Adrenal gland (tissue), 12 donors: ENCODE data around the gene MYBPHL. TPM values are rescaled to one million over a fixed set of nuclear protein-coding genes. Genes with fewer than 3 reads are reported as not detected.

Source experiments
- DNase-seq, 7 donors: peaks; one replicate each; pipeline ENCODE4 v3.0.0-alpha.2; 2019 to 2020
- H3K27ac ChIP-seq, 5 donors: fragments of 200-600 bp; sonication (generic) in 4 of 5; 1 replicate in 3 of 5; 2 replicates in 2 of 5; pipeline versions ENCODE4 v1.5.1 to v1.8.0; 2016 to 2020; ENCODE audit warnings: mild to moderate bottlenecking in 1 of 5
- H3K27me3 ChIP-seq: fragments of 200-600 bp; 2 replicates; pipeline ENCODE4 v1.8.0; 2021
- H3K36me3 ChIP-seq, 2 donors: fragments of 200-600 bp; replicated peaks in 1 of 2; 1 replicate in 1 of 2; 2 replicates in 1 of 2; pipeline versions ENCODE4 v1.5.1 to v1.8.0; 2018 to 2022
- H3K4me1 ChIP-seq, 2 donors: fragments of 200-600 bp; replicated peaks in 1 of 2; 1 replicate in 1 of 2; 2 replicates in 1 of 2; pipeline versions ENCODE4 v1.5.1 to v1.8.0; 2018 to 2021
- H3K4me3 ChIP-seq, 4 donors: fragments of 200-600 bp; sonication (generic) in 3 of 4; one replicate each; pipeline ENCODE4 v1.5.1; 2016 to 2018
- H3K9me3 ChIP-seq, 3 donors: fragments of 200-600 bp; sonication (generic) in 1 of 3; replicated peaks in 1 of 3; 1 replicate in 2 of 3; 2 replicates in 1 of 3; pipeline versions ENCODE4 v1.5.1 to v1.8.0; 2016 to 2021
- CTCF ChIP-seq, 6 experiments: fragments of 450-650 bp in 4 of 6; fragments of 200-600 bp in 2 of 6; sonication (generic) in 1 of 6; IDR thresholded peaks; 1 replicate in 5 of 6; 2 replicates in 1 of 6; pipeline versions ENCODE4 v1.5.1 to v1.8.0; 2016 to 2021; ENCODE audit warnings: antibody characterized with exemption in 6 of 6, mild to moderate bottlenecking in 2 of 6, moderate library complexity in 1 of 6
- POLR2A ChIP-seq, 2 donors: fragments of 450-650 bp; IDR thresholded peaks; one replicate each; pipeline ENCODE4 v1.6.1; 2017; ENCODE audit warnings: antibody characterized with exemption in 2 of 2, mild to moderate bottlenecking in 2 of 2, moderate library complexity in 1 of 2
- WGBS, 4 donors: extraction: QIAGEN DNeasy Blood & Tissue Kit in 2 of 4; methylation state at CpG; one replicate each; pipeline versions ENCODE4 v1.1.5 to v1.1.7; 2013 to 2017; 5-methylcytosine and 5-hydroxymethylcytosine counted together
- intact Hi-C, 2 donors: fragments of 100-400 bp; cut with DNase I; formaldehyde crosslinking; loops; one replicate each; pipeline versions ENCODE4 v1.14.1 to v1.15.0; 2022 to 2023
- polyA plus RNA-seq, 3 donors: library from polyadenylated mRNA; stranded (reverse); fragments of 200-250 nt in 2 of 3; fragments of 350-450 nt in 1 of 3; fragmentation: Illumina TruSeq in 1 of 3; extraction: RNeasy Lipid Tissue Mini Kit (QIAGEN cat#74804) in 1 of 3; gene quantifications; one replicate each; pipeline ENCODE4 v1.2.3, GENCODE V29; 2013 to 2014
- total RNA-seq, 9 donors: library from RNA; depleted of rRNA in 4 of 9; stranded (reverse); fragments of >200 nt in 4 of 9; fragments of 120-200 nt in 1 of 9; fragmentation: NEBNext Ultra II Directional in 1 of 9; extraction: Animal tissue kit (Norgen Biotek cat#: 25700) in 1 of 9; gene quantifications; one replicate each; pipeline versions ENCODE4 v1.1.0 to v1.2.4, GENCODE V29; 2013 to 2023
- donor health status: healthy with polysubstance abuse.
- donor health status: Bipolar disorder and iron deficiency.
- donor health status: DM: yes; HTN: yes; CAD: no.
- donor health status: DM: no; HTN: no; CAD: no.
- donor health status: DM: no; HTN: no; CAD: no.
- donor health status: DM: yes; HTN: yes; CAD: no.

Gene MYBPHL
- total and polyA plus RNA-seq, 12 donors = 0.32 to 12.3 (median 0.51) TPM; not detected in 6

GRCh38 chr1:109265016-109265415 lies 41.8 kb downstream of the MYBPHL start:
- Histone ChIP-seq H3K4me3 (no peak overlapping the region), H3K27me3 (no peaks in the 10 kb centered on the region), H3K4me1 (no peaks in the 10 kb centered on the region), H3K9me3 (no peaks in the 10 kb centered on the region), H3K36me3 (no peaks in the 10 kb centered on the region), H3K27ac (no peak overlapping the region)
- WGBS, 4 donors = 87 to 99% (median 94%) methylated on average over 3 to 4 of the region's 4 CpGs; no CpG with 5 or more reads in 1 of the 4 donors
- no peak for DNase-seq
- intact Hi-C loops = loop anchor here in 1 of 2 donors (5.0 kb wide), 1 partner anchor 48 kb away; no protein-coding TSS in a partner anchor
- TF ChIP-seq POLR2A (IDR thresholded peaks at IDR 0.05) = no peak
- TF ChIP-seq CTCF (IDR thresholded peaks at IDR 0.05) = no peak

GRCh38 chr1:109264379-109264755 lies 42.4 kb downstream of the MYBPHL start:
- Histone ChIP-seq H3K4me3 (no peak overlapping the region), H3K27me3 (no peaks in the 10 kb centered on the region), H3K4me1 (no peaks in the 10 kb centered on the region), H3K36me3 (no peaks in the 10 kb centered on the region), H3K27ac (no peak overlapping the region), H3K9me3 (no peaks in the 10 kb centered on the region)
- intact Hi-C loops = loop anchor here (5.0 kb wide), 2 partner anchors 133 to 138 kb away; partner anchors contain the start of gene SORT1 (in 1 of the 2)
- DNase-seq = no peak
- WGBS, 4 donors = 66 to 80% (median 73%) methylated on average over 2 to 9 of the region's 9 CpGs
- TF ChIP-seq CTCF (IDR thresholded peaks at IDR 0.05) (no peak), POLR2A (IDR thresholded peaks at IDR 0.05) (no peak)

- DNase-seq = peak; percentile 83 to 96 (median 89)
- H3K27ac ChIP-seq = no peak overlapping the region
- 50 to 83% (median 53%) methylated on average over 14 to 29 of the region's 29 CpGs for WGBS, 4 donors
Observed at GRCh38 chr1:109263597-109264378, 43.0 kb downstream of the MYBPHL start.

More at GRCh38 chr1:109263597-109264378, 43.0 kb downstream of the MYBPHL start:
- Histone ChIP-seq H3K36me3 (no peaks in the 10 kb centered on the region), H3K4me1 (no peaks in the 10 kb centered on the region), H3K27me3 (no peaks in the 10 kb centered on the region), H3K4me3 (no peak overlapping the region), H3K9me3 (no peaks in the 10 kb centered on the region)
- intact Hi-C loops = loop anchor here (5.0 kb wide), 2 partner anchors 134 to 139 kb away; partner anchors contain the start of gene SORT1 (in 1 of the 2)
- TF ChIP-seq CTCF (IDR thresholded peaks at IDR 0.05) (peak; percentile 86 to 100 (median 100)), POLR2A (IDR thresholded peaks at IDR 0.05) (no peak)
